H1 (cell line): ENCODE measurements around the gene RBP5. TPM values are rescaled to one million over a fixed set of nuclear protein-coding genes. Genes with fewer than 3 reads are reported as not detected.

ENCODE experiments used
- RNF2 ChIP-seq: fragments of 200-900, 300-1000 bp; sonication (generic); IDR thresholded peaks from 2 replicates; pipeline ENCODE4 v1.7.1; 2016; ENCODE audit warnings: borderline replicate concordance, low read depth, mild to moderate bottlenecking, antibody characterized with exemption, low read length; ENCODE audit not compliant: poor library complexity, severe bottlenecking; ENCODE audit errors: missing control alignments
- polyA plus RNA-seq, 7 experiments: library from polyadenylated mRNA; depleted of rRNA in 3 of 7; stranded (reverse) in 5 of 7; unstranded in 2 of 7; fragments of >200 nt in 5 of 7; fragments of 200-250 nt in 2 of 7; gene quantifications; 1 replicate in 5 of 7; 2 replicates in 1 of 7; 4 replicates in 1 of 7; pipeline versions ENCODE4 v1.2.1 to v1.2.3, GENCODE V29; 2011 to 2013; ENCODE audit warnings: missing spikeins in 2 of 7, mixed read lengths in 2 of 7
- total RNA-seq: library from RNA; stranded (reverse); fragmentation: NEBNext Ultra II Directional; extraction: Animal tissue kit (Norgen Biotek cat#: 25700); gene quantifications from 2 replicates; pipeline ENCODE4 v1.2.1, GENCODE V29; 2021

The RBP5 gene
- total and polyA plus RNA-seq, 2 of the 8 experiments (the other 6 are each of a cell fraction or from before 2014, with no cell fraction given) = 1.2 to 1.9 TPM

DNA sequence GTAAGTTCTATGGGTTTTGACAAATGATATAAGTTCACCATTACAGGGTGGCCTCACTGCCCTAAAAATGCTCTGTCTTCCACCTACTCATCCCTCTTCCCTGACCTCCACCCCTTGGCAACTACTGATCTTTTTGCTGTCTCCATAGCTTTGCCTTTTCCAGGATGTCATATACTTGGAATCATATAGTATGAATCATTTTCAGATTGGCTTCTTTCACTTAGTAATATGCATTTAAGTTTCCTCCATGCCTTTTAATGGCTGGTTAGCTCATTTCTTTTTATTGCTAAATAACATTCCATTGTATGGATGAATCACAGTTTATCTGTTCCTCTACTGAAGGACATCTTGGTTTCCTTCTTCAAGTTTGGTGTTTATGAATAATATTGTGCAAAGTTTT is 46.8 kb upstream of the RBP5 start (continued):
- TF ChIP-seq RNF2 = no peak
